Activated CD4-positive, alpha-beta T cell treated with anti-CD3 and anti-CD28 coated beads, Interleukin-2, amount 50 U/mL, for 16 hours (primary cell): ENCODE measurements around the gene CACNB3.

Source experiments
- DNase-seq: peaks from one replicate; pipeline ENCODE4 v3.0.0-alpha.2; 2020

Gene CACNB3

DNA sequence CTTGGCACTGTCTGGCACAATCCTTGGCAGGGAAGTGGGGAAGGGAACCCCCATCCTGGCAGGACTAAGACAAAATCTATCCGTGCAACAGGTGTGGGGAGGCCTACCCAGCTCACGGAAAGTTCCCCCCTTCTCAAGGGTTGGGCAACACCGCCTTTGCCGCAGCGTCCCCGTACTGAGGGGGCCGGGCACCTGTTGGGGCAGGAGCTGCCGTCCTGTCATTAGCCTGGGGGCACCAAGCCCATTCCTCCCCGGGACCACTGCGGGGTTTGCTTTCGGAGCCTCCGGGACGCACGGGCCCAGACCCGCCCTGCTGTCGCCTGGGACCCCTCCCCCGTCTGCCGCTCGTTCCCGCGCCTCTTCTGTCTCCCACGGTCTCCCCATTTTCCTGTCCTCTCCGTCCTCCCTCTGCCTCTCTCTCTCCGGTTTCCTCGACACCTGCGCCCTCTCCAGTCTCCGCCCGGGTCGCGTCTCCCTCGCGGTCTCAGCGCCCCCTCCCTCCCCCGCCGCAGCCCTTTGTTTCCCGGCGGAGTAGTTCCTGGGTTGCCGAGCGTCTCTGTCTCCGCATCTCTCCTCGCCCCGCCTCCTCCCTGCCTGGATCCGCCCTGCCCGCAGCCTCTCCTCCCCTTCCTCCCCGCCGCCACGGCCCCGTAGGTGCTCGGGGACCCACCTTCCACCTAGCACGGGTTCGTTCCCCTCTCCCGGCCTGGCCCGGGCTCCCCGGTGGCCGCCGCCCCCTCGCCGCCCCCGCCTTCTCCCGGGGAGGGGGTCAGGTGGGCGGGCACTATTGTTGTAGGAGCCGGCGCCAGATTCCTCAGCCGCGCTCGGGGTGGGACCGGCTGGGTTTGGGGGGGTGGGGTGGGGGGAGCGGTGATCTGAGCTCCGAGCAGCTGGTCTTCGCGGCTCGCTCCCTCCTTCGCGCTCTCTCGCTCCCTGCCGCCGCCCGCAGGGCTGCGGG is at the start of gene CACNB3:
Gene CACNB3 (plus strand): TSS at position 624 of the 958 bp plus-strand sequence. CDS start 434 bp downstream, outside the sequence.
- peak; percentile 64 for DNase-seq

DNA sequence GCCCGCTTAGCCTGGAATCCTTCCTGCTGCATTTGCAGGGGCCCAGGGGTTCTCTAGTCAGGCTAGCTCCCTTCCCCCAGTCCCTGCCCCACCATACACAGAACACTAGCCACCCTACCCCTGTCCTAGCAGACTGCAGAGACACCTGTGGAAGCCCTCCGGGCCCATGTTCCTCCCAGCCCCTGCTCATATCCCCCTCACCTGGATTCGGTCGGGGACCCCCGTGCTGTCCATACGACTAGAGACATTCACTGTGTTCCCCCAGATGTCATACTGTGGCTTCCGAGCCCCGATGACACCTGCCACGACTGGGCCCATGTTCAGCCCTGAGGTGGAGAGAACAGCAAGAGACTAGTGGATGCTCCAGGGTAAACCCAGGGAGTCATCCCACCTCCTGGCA is 49.6 kb upstream of the CACNB3 start:
- no peak for DNase-seq

DNA sequence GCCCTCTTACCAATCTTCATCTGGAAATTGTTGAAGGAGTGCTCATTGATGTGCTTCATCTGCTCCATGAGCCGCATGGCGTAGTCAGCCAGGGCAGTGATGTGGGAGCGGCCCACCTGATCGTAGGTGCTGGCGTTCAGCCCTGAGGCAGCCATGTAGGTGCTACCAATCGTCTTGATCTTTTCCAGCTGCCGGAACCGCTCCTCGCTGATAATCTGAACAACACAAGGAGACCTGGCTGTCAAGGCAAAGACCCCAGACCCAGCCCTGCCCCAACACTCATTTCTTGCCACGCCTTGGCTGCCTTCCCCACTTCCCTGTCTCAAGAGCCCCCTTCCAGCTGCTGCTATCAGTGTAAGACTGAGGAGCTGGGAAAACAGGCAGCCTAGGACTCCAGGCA is 47.5 kb upstream of the CACNB3 start:
- no peak for DNase-seq

DNA sequence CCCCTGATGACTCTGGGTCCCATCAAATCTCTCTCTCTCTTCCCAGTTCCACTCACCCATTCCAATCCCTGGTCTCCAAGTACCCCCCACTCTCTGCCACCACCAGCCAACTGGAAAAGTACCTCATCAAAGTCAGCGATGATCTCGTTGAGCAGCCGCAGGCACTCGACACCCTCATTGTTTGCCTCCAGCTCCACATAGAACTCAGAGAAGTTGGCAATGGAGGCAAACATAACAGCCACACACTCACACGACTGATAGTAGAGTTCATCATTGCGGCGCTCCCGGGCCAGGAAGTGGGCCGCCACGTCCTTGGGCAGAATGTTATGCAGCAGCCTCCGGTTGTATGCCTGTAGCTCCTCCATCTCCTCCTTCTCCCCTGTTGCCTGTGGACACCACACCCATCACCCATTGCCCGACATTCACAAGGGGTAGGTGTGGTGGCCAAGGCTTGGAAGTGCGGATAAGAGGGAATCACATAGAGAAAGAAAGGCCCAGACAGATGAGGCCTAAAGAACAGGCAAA is 46.6 kb upstream of the CACNB3 start:
- DNase-seq = no peak

DNA sequence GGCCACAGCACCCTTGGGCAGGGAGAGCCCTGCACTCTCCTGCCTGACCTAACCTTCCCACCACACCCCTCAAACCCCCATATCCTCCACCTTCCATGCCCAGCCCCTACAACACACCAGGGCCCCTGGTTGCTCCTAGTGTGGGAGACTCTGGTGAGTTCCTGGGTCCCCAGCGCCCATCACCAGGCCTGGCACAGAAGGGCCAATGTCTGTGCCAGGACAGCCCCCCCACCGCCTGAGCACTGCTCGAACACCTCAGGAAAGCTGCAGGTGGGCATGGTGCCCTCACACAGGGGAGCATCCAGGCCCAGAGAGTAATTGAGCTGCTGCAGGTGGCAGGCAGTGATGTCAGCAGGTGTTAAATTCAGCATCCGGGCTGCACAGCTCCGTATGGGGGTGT is 44.6 kb upstream of the CACNB3 start:
- DNase-seq = no peak

DNA sequence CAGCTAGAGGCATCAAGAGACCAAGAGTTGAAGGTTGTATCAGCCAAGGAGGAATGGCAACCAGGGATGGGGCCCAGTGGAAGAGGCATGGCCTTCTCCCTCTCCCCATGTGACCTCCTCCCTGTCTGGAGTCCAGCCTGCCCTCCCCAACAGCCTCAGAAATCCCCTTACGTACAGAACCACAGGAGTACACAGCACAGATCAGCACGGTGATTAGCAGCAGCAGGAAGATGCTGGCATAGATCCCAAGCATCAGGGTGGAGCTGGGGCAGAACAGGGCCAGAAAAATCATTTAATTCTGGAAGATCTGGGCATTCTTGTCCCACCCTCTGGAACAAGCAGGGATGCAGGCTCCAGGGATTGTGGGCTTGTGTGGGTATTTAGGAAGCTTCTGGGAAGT is 43.8 kb upstream of the CACNB3 start:
- DNase-seq = no peak

DNA sequence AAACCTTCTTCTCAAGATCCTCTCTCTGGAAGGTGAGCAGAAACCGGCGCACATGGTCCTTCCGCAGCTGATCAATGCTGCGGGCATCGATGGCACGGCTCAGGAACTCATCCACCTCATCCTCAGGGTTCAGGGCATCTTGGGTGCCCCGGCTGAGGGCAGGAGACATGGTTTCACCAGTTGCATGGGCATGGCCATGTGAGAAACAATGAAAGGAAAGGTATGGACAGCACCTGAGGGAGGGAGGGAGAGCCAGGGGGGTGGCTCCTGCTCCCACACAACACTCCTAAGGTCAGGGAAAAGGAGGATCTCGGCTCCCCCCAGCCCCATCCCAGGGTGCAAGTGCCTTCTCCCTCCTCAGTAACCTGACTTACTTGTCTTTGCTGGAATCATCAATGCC is 43.0 kb upstream of the CACNB3 start:
- no peak for DNase-seq

DNA sequence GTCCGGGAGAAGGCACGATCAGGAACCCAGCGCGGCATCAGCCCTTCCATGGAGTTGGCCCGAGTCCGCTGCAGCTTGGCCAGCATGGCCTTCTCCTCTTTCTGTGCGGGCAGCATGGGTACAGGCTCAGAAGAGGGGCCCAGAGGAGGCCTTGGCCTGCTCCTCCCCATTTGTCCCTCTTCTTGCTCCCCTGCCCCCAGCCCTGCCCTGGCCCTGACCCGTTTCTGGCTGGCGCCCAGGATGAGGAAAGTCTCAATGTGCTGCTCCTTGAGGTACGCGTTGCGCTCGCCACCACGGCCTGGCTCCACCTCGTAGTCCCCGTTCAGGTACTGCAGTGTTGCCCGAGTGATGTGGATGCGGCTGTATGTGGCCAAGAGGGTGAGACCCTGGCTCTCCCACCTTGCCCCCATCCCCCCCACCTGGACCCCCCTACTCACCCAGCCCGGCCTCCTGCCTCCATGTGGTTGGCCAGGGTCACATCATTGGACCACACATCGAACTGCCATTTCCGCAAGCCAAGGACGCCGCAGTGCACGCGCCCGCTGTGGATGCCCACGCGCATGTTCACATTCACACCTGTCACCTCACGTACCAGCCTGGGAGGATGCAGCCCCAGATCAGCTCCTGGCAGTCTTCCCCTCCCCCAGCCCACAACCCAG is 42.2 kb upstream of the CACNB3 start:
- no peak for DNase-seq

DNA sequence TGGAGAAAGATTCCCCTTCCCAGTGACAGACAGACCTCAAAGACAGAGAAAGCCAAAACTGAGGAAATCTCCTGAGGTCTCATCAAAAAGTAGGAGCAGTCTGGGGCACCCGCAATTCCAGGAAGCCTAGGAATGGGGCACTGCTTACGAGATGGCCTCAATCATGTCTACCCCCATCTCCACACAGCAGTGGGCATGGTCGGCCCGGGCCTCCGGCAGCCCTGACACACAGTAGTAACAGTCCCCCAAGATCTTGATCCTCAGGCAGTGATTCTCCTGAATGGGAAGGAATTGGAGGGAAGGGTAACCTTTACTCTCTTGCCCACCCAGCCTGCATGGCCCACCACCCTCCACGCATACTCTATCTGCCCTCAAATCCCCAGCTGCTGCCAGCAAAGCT is 41.3 kb upstream of the CACNB3 start:
- DNase-seq = no peak

DNA sequence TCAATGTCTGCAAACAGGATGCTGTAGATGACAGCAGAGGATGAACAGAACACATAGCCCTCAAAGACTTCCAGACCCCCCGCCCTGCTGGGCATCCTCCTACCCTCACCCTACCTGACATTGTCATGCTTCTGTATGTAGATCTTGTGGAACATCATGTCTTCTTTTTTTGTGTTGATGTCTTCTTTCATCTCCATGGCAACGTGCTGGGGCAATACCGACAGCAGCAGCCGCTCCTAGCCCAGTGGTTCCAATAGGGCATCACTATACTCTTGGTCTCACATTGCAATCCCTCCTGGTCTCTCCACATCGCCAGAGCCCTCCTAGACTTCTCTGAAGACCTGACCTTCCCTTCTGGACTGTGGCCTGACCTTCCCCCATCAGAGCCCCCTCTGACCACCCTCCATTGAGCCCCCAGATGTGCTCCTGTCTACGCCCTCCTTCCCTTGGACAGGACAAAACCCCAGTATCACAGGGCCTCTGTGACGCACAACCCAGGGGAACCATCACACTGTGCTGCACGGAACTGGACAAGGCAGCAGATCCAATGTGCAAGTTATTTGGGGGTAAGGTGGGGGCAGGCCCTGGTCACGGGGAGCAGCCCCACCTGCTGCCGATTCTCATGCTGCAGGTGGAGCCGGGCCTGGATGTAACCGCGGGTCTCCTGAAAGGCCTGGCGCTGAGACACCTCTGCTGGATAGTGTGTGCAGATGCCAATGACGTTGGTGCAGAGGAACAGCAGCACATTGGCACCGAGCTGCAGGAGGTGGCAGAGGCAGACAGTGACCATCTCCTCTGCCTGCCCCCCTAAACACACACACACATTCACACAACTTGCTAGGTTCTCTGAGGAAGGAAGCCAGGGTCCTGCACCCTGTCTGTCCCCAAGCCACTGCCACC is 40.5 kb upstream of the CACNB3 start:
- DNase-seq = no peak

DNA sequence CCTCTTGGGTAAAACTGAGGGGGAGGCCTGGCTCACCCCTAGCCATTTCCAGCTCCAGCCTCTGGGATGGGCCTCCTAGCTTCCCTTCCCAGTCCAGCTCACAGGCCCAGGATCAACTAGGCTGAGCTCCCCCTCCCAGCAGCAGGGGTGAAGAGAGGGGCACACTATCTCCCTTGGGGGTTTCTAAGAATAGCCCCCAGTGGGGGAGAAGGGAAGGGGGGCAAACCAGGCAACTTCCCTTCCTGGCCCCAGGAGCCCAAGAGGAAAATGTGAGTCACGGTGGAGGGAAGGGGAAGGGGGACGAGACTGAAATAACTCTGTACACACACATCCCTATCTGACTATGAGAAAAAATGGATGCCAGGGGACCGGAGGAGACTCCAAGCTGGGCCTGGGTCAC is 38.4 kb upstream of the CACNB3 start:
- DNase-seq = no peak

DNA sequence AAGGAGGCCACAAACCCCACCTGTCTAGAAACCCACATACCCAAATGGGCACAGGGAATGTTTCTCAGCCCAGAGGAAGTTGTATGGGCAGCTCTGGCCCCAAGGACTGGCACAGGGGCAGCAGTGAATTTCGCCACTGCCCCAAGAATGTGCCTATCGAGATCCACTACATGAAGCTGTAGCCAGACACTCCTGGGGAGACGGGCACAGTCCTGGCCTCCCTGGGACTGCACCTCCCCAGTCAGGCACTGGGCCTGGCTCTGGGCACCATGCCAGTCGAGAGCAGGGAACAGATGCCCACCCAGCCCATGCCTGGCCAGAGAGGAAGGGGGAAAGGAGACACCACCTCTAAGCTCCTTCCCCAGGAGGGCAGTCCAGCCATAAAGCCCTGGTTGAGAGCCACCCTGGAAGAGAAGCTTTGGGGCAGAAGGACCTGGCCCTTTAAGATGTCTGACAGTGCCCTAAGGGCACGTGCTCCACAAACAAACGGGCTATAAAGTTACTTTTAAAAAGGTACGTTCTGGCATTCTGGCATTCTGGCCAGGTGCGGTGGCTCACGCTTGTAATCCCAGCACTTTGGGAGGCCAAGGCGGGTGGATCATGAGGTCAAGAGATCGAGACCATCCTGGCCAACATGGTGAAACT is 37.8 kb upstream of the CACNB3 start:
- DNase-seq = no peak

DNA sequence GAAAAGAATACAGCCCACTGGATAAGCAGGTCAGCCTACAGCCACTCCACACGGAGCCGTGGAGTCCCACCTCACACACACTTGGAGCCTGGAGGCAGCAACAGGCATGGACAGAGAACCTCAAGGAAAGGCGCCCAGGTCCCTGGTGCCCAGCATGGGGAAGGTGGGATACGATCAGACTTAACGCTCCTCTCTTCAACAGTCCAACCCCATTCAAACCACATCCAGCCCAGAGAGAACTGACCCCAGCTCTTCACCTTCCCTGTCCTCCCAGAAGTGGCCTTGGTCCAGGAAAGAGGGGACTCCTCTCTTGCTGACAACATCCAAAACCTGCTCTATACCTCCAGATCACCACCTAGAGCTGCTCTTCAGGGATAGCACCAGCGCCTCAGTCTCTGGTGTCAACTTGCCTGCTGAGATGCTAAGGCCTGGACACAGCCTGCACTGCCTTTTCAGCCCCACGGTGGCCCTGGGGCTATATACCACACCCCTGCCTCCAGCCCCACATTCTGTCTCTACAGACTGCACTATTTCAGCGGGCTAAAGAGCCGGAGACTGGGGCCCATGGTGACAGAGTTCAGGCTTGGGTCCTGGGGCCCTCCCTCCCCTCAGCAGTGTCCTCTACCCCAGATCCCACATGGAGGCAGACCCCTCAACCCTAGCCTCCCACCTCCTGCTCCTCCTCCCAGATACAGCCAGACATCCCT is 36.4 kb upstream of the CACNB3 start:
- no peak for DNase-seq

DNA sequence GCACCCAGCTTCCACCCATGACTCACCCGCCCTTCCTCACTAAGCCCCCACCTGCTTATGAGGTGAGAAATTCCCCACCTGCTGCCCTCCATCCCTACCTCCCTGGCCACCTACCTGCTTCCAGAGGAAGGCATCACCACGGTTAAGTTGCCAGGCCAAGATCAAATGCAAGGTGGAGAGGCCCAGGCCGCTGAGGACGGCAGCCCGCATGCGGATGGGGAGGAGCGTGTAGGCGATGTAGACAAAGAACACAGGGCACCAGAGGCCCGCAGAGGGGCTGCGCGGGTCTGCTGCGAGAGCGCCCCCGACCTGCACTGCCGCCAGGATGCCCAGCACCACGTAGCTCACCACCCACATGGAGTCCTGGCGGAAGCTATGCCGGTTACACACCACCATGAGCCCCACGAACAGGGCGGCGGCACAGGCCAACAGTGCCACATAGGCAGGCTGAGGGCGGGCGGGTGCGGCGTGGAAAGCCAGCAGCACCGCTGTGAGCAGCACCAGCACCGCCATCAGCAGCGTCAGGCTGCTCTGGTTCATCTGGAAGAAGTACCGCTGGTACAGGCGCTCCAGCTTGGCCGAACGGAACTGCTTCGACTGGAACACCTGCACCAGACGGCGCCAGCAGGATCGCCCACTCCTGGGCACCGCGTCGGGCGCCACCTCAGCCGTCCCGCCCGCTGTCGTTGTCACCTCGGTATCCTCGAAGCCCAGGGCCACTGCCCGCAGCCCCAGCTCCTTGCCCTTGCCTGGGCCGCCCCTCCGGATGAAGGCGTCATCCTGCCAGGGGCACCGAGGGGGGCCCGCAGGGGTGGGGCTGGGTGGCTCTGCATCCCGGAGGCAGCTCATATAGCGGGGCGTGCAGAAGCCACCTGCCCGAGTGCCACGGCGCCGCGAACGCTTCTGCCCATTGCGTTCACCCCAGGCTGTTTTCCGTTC is 35.6 kb upstream of the CACNB3 start:
- DNase-seq = no peak

DNA sequence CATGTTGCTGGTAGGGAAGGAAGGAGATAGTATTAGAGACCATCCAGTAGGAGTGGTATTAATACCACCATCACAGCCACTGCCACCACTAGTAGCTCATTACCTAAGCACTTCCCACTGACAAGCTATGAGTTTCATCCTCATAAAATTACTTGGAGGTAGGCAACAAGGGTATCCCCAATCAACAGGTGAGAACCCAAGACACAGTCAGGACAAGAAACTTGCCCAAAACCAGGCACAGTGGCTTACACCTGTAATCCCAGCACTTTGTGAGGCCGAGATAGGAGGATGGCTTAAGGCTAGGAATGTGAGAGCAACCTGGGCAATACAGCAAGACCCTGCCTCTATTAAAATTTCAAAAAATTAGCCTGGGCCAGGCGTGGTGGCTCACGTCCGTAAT is 34.9 kb upstream of the CACNB3 start:
- no peak for DNase-seq

DNA sequence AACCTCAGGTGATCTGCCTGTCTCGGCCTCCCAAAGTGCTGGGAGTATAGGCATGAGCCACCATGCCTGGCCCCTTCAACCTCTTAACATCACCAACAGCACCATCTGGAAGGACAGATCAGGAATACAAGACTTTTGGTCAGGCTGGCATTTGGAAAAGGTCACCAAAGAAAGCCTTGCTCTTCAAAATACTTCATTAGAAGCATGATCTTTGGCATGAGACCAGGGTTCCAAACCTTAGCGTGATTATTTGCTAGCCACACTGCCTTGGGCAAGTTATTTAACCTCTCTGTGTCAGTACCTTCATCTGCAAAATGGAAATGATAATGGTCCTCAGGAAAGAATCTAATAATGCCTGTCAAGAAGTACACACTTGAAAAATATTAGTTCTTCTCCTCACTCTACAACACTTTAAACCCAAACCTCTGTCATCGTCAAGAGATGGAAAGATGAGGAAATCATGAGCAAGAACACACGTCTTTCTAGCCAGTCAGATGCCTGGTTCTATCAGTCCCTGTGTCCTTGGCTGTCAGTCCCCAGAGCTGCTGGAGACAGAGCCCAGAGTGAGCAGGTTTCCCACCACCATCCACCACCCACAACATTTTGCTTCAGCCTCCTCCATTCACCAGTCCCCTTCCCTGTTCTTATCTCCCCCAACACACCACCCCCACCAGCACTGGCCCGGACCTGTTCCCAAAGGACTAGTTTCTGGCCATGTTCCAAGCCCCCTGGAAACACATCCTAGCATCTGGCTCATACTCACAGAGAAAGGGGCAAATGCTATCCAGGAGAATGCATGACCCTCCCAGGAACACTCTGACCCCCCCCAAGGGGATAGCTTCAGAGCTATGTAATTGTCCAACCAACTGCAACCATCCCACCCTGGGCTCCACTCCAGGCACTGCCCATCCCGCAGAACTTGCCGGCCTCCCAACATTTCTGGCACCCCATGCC is 31.4 kb upstream of the CACNB3 start:
- DNase-seq = no peak

DNA sequence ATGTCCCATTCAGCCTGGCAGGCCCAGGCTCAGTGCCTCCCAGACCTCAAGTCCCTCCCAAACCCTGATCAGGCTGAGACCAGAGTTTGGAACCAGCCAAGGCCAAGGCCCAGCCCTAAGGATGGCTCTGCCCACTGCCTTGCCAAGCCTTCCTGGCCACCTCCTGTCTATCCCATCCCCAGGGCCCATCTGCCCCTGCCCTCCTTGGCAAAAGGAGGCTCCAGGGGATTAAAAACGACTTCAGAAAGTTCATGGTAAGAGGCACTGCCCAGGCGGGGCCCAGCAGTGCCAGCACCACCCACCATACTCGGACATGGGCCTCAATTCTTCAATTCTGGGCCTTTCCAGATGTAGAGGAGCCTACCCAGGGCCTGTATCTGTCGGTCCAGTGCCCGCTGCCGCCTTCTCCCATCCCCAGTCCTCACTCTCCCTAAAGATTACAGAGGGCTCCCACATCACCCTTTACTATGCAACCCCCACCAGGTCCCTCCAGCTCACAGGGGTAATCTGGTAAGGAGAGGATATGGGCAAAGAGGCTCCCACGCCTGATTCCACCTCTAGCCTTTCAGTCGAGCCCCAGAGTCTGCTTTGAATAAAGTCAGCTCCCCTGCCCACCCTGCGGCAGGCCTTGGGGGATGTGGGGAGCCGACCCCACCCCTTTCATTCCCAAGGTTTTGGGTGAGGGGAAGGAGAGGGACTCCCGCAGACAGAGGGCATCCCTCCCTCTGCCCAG is 30.3 kb upstream of the CACNB3 start:
- DNase-seq = no peak

DNA sequence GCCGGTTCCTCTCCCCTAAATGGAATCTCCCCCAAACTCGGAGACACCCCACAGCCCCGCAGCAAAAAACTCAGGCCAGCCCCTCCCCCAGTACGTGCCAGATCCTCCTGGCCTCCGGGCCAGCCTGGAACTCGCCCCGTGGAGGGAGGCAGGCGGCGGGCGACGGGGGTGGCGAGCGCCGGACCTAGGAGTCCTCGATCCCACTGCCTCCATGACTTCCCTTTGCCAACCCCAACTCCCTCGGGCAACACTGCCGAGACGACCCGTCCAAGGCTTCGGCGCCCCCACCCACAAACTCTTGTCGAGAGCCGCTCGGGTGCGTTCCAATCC is 29.8 kb upstream of the CACNB3 start:
- no peak for DNase-seq
